ENCODE measurements around the gene HADHB.
A peak's percentile ranks its signal among the peaks of the same experiment; 100 is the strongest.
"Not testable (repeated sequence)": the region's sequence is repeated elsewhere in the genome, so short reads cannot be mapped to it uniquely, and the experiment has no call there.

The HADHB gene

GRCh38 chr2:26245231-26245732 is 543 bp downstream of the HADHB start:
- DNase-seq (ENCODE audit: low read depth in 2 of 2): peak; percentile 30 to 36

- DNase-seq (ENCODE audit: low read depth in 2 of 2): no peak
These were observed 1.1 kb downstream of the HADHB start for GRCh38 chr2:26245810-26246209.

- no peak for DNase-seq (ENCODE audit: low read depth in 2 of 2)
These were observed 2.1 kb downstream of the HADHB start for GRCh38 chr2:26246818-26247217.

- DNase-seq (ENCODE audit: low read depth in 2 of 2): no peak
These were observed 4.9 kb downstream of the HADHB start for GRCh38 chr2:26249625-26250024.

GRCh38 chr2:26251893-26252292 is 7.2 kb downstream of the HADHB start:
- DNase-seq (ENCODE audit: low read depth in 2 of 2): no peak

- DNase-seq (ENCODE audit: low read depth in 2 of 2): no peak
These were observed 11.1 kb downstream of the HADHB start for GRCh38 chr2:26255759-26256384.

GRCh38 chr2:26258836-26259235 is 14.1 kb downstream of the HADHB start:
- DNase-seq (ENCODE audit: low read depth in 2 of 2): not testable (repeated sequence)

- DNase-seq (ENCODE audit: low read depth in 2 of 2): no peak
These were observed 23.5 kb downstream of the HADHB start for GRCh38 chr2:26268213-26268612.

GRCh38 chr2:26268670-26269385 is 24.1 kb downstream of the HADHB start:
- DNase-seq (ENCODE audit: low read depth in 2 of 2): not testable (repeated sequence)

- no peak for DNase-seq (ENCODE audit: low read depth in 2 of 2)
These were observed 24.9 kb downstream of the HADHB start for GRCh38 chr2:26269571-26270158.

- no peak for DNase-seq (ENCODE audit: low read depth in 2 of 2)
These were observed 25.6 kb downstream of the HADHB start for GRCh38 chr2:26270373-26270772.

- DNase-seq (ENCODE audit: low read depth in 2 of 2): no peak
These were observed 28.8 kb downstream of the HADHB start for GRCh38 chr2:26273501-26273900.

- DNase-seq (ENCODE audit: low read depth in 2 of 2): no peak
These were observed 29.4 kb downstream of the HADHB start for GRCh38 chr2:26274058-26274613.

- DNase-seq (ENCODE audit: low read depth in 2 of 2): no peak
These were observed 31.9 kb downstream of the HADHB start for GRCh38 chr2:26276484-26277227.

- no peak for DNase-seq (ENCODE audit: low read depth in 2 of 2)
These were observed 35.1 kb downstream of the HADHB start for GRCh38 chr2:26279886-26280285.

GRCh38 chr2:26281226-26281625 is 36.5 kb downstream of the HADHB start:
- DNase-seq (ENCODE audit: low read depth in 2 of 2): no peak

GRCh38 chr2:26283606-26284005 is 38.9 kb downstream of the HADHB start:
- no peak for DNase-seq (ENCODE audit: low read depth in 2 of 2)

GRCh38 chr2:26284132-26284531 is 39.4 kb downstream of the HADHB start:
- DNase-seq (ENCODE audit: low read depth in 2 of 2): no peak

- no peak for DNase-seq (ENCODE audit: low read depth in 2 of 2)
These were observed 41.2 kb downstream of the HADHB start for GRCh38 chr2:26285931-26286330.

- no peak for DNase-seq (ENCODE audit: low read depth in 2 of 2)
These were observed 45.3 kb downstream of the HADHB start for GRCh38 chr2:26290001-26290400.

- no peak for DNase-seq (ENCODE audit: low read depth in 2 of 2)
These were observed 47.9 kb downstream of the HADHB start for GRCh38 chr2:26292646-26293045.

- no peak for DNase-seq (ENCODE audit: low read depth in 2 of 2)
These were observed 50.8 kb downstream of the HADHB start for GRCh38 chr2:26295511-26295910.

All from stimulated activated CD8-positive, alpha-beta memory T cell treated with anti-CD3 and anti-CD28 coated beads, Interleukin-7, amount 100 ng/mL, for 1 hour (primary cell).